Measurements from ENCODE around the gene RNF220. TPM values are rescaled to one million over a fixed set of nuclear protein-coding genes. Genes with fewer than 3 reads are reported as not detected.

Gene RNF220
- total RNA-seq, 6 experiments from 2014 or later, result 42.1 to 54.7 (median 51.9) TPM

- Mint-ChIP-seq H3K27ac (no peak overlapping the region), H3K9me3 (no peaks in the 10 kb centered on the region)
- TF ChIP-seq CTCF (IDR thresholded peaks at IDR 0.05), result no peak
Measured at GRCh38 chr1:44437107-44437716, 32.2 kb downstream of the RNF220 start.

GRCh38 chr1:44442791-44443190 lies 37.7 kb downstream of the RNF220 start:
- Mint-ChIP-seq H3K36me3 (ENCODE audit: low read depth) (no peaks in the 10 kb centered on the region), H3K4me3 (no peak overlapping the region), H3K9me3 (no peaks in the 10 kb centered on the region), H3K4me1 (ENCODE audit: low read depth) (no peaks in the 10 kb centered on the region), H3K27ac (no peak overlapping the region), H3K27me3 (ENCODE audit: insufficient read depth) (peaks cover 28% of the 10 kb centered on the region)
- TF ChIP-seq CTCF (IDR thresholded peaks at IDR 0.05), result no peak
- DNase-seq, result no peak

More at GRCh38 chr1:44437107-44437716, 32.2 kb downstream of the RNF220 start:
- 0 out of 2 replicates have a peak, but pooled peaks cover 5% of the 10 kb centered on the region for H3K4me1 Mint-ChIP-seq (ENCODE audit: low read depth)
- no peak overlapping the region for H3K4me3 Mint-ChIP-seq
- no peaks in the 10 kb centered on the region for H3K36me3 Mint-ChIP-seq (ENCODE audit: low read depth)
- no peak for DNase-seq
- peaks cover 27% of the 10 kb centered on the region for H3K27me3 Mint-ChIP-seq (ENCODE audit: insufficient read depth)

DNA sequence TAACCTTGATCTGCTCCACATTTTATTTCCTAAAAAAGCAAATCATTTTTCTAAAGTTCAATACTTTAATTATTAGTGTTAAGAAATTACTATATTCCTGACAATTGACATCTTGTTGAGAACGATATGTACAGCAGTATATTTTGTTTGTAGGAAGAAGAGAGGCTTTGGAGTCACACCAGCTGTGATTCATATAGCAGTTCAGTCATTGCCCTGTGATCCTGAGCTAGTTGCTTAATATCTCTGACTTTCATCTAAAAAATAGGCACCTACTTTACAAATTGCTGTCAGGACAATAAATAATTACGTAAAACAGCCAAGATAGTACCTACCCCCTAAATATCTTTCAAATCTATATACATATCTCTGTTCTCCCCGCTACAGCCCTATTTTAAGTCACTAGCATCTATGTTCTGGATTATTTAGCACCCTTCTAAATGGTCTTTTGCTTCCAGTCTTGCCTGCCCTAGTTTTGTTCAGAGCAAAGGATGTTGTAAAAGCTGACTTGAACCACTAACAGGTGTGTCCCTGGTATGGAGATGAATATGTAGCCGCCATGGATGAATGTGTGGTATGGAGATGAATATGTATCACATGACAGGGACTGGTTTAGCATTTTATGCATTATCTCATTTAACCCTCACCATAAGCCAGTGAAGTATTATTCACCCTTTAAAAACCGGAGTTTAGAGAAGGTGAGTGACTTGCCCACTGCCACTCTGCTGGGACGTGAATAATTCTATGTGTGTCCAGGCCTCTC lies 42.2 kb downstream of the RNF220 start:
- H3K36me3 Mint-ChIP-seq (ENCODE audit: low read depth), result no peaks in the 10 kb centered on the region
- no peaks in the 10 kb centered on the region for H3K9me3 Mint-ChIP-seq
- no peaks in the 10 kb centered on the region for H3K4me1 Mint-ChIP-seq (ENCODE audit: low read depth)
- no peak for TF ChIP-seq CTCF (IDR thresholded peaks at IDR 0.05)
- no peak overlapping the region for H3K4me3 Mint-ChIP-seq
- peaks cover 22% of the 10 kb centered on the region for H3K27me3 Mint-ChIP-seq (ENCODE audit: insufficient read depth)
- no peak for DNase-seq
- no peak overlapping the region for H3K27ac Mint-ChIP-seq

GRCh38 chr1:44453798-44454349 lies 48.8 kb downstream of the RNF220 start:
- DNase-seq, result no peak
- Mint-ChIP-seq H3K4me1 (ENCODE audit: low read depth) (no peaks in the 10 kb centered on the region), H3K27me3 (ENCODE audit: insufficient read depth) (peaks cover 30% of the 10 kb centered on the region), H3K9me3 (no peaks in the 10 kb centered on the region), H3K27ac (no peak overlapping the region), H3K4me3 (no peak overlapping the region), H3K36me3 (ENCODE audit: low read depth) (peaks cover 4% of the 10 kb centered on the region; the same call in 1 of the 2 replicates)
- no peak for TF ChIP-seq CTCF (IDR thresholded peaks at IDR 0.05)

- no peak for DNase-seq
- no peaks in the 10 kb centered on the region for H3K4me1 Mint-ChIP-seq (ENCODE audit: low read depth)
- H3K27ac Mint-ChIP-seq, result no peak overlapping the region
- peaks cover 4% of the 10 kb centered on the region; the same call in 1 of the 2 replicates for H3K36me3 Mint-ChIP-seq (ENCODE audit: low read depth)
- no peak for TF ChIP-seq CTCF (IDR thresholded peaks at IDR 0.05)
- H3K9me3 Mint-ChIP-seq, result no peaks in the 10 kb centered on the region
- H3K4me3 Mint-ChIP-seq, result no peak overlapping the region
- peaks cover 32% of the 10 kb centered on the region for H3K27me3 Mint-ChIP-seq (ENCODE audit: insufficient read depth)
Measured at GRCh38 chr1:44454704-44455103, 49.6 kb downstream of the RNF220 start.
